Caco-2 (cell line): Measurements from ENCODE around the gene EIF3J. TPM values are rescaled to one million over a fixed set of nuclear protein-coding genes. Genes with fewer than 3 reads are reported as not detected.

Source experiments
- BruUV-seq: library from RNA; stranded (reverse); fragments of 400-500 nt; replicated peaks from 2 replicates; lab custom pipeline; 2021; lab: Mats Ljungman, UMichigan
- CTCF ChIA-PET: fragments of 300-600 bp; sonication (Branson Sonifier 250); formaldehyde crosslinking; loops from one replicate; lab custom pipeline; 2022; ENCODE audit warnings: antibody characterized with exemption; lab: Charles Lee
- POLR2A ChIA-PET: fragments of 300-600 bp; sonication (Branson Sonifier 250); formaldehyde crosslinking; loops from one replicate; lab custom pipeline; 2022; ENCODE audit warnings: antibody characterized with exemption; lab: Charles Lee
- DNase-seq, 2 experiments: peaks; one replicate each; pipeline versions ENCODE4 v3.0.0 to v3.0.0-alpha.2; 2020 to 2022
- H3K27me3 ChIP-seq: replicated peaks from 2 replicates; pipeline ENCODE4 v1.6.0; 2011; ENCODE audit warnings: low read length; ENCODE audit not compliant: control insufficient read depth, insufficient read depth
- H3K36me3 ChIP-seq: 2 replicates; pipeline ENCODE4 v1.5.1; 2011; ENCODE audit warnings: low read length; ENCODE audit not compliant: control insufficient read depth, insufficient read depth
- H3K4me1 ChIP-seq: fragments of 250-450 bp; sonication (Bioruptor Pico); 2 replicates; pipeline ENCODE4 v1.5.1; 2020; ENCODE audit warnings: mild to moderate bottlenecking
- H3K4me3 ChIP-seq: 2 replicates; pipeline ENCODE4 v1.5.1; 2011; ENCODE audit warnings: low read depth, mild to moderate bottlenecking, control low read depth, low read length
- H3K9me3 ChIP-seq: fragments of 250-450 bp; sonication (Bioruptor Pico); 2 replicates; pipeline ENCODE4 v1.5.1; 2020; ENCODE audit warnings: mild to moderate bottlenecking, moderate library complexity
- H3K27ac Mint-ChIP-seq: one replicate; pipeline ENCODE4 v1.8.0; 2022; ENCODE audit warnings: mixed read lengths; ENCODE audit not compliant: unreplicated experiment
- H3K27me3 Mint-ChIP-seq: one replicate; pipeline ENCODE4 v1.8.0; 2022; ENCODE audit warnings: mixed read lengths; ENCODE audit not compliant: insufficient read depth, unreplicated experiment
- H3K36me3 Mint-ChIP-seq: one replicate; pipeline ENCODE4 v1.8.0; 2022; ENCODE audit warnings: mild to moderate bottlenecking, mixed read lengths; ENCODE audit not compliant: insufficient read depth, unreplicated experiment
- H3K4me1 Mint-ChIP-seq: one replicate; pipeline ENCODE4 v1.8.0; 2022; ENCODE audit warnings: low read depth, mixed read lengths; ENCODE audit not compliant: unreplicated experiment
- H3K4me3 Mint-ChIP-seq: one replicate; pipeline ENCODE4 v1.8.0; 2022; ENCODE audit warnings: mild to moderate bottlenecking, moderate library complexity, mixed read lengths; ENCODE audit not compliant: unreplicated experiment
- H3K9me3 Mint-ChIP-seq: one replicate; pipeline ENCODE4 v1.8.0; 2022; ENCODE audit warnings: mixed read lengths; ENCODE audit not compliant: unreplicated experiment
- CTCF ChIP-seq, 2 experiments: fragments of 200-600 bp in 1 of 2; IDR thresholded peaks; 1 replicate in 1 of 2; 2 replicates in 1 of 2; pipeline versions ENCODE4 v1.5.1 to v1.8.0; 2011 to 2022; ENCODE audit warnings: antibody characterized with exemption in 1 of 2, control low read depth in 1 of 2, inconsistent platforms in 1 of 2, low read depth in 1 of 2, low read length in 1 of 2, mild to moderate bottlenecking in 1 of 2, moderate library complexity in 1 of 2; ENCODE audit not compliant: insufficient read depth in 1 of 2, severe bottlenecking in 1 of 2, unreplicated experiment in 1 of 2
- intact Hi-C: fragments of 100-400 bp; cut with micrococcal nuclease; formaldehyde crosslinking; loops from one replicate; pipeline ENCODE4 v1.10.0; 2022; ENCODE audit not compliant: unreplicated experiment
- total RNA-seq: library from RNA; stranded (reverse); gene quantifications from 2 replicates; pipeline ENCODE4 v1.2.3, GENCODE V29; 2022

The EIF3J gene
- total RNA-seq, 1 experiment from 2014 or later = 179 TPM

DNA sequence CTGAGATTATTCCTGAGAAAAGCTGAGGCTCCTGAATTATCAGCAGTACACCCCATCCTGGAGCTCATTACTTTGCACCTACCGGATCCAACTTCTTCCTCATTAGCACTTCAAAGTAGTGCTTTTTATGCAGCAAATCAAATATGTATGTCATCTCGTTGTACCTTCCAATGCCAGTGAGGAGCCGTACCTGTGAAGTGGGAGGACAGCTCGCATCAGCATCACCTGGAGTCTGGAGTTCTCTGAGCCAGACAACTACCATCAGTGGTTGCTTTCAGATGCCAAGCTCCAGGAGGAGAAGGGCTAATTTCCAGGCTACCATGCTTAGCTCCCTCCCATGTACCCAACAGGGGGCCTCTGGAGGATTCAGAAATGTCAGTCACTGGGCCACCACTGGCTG, 32.4 kb downstream of the EIF3J start:
- CTCF ChIA-PET = no interaction called here
- H3K4me1 Mint-ChIP-seq = no peaks in the 10 kb centered on the region
- POLR2A ChIA-PET = no interaction called here
- no peaks in the 10 kb centered on the region for H3K9me3 Mint-ChIP-seq
- H3K4me3 ChIP-seq = no peak overlapping the region
- H3K27me3 ChIP-seq = no peaks in the 10 kb centered on the region
- no peak overlapping the region for H3K27ac Mint-ChIP-seq
- H3K9me3 ChIP-seq = no peaks in the 10 kb centered on the region
- H3K27me3 Mint-ChIP-seq = no peaks in the 10 kb centered on the region
- peaks cover 64% of the 10 kb centered on the region for H3K36me3 Mint-ChIP-seq
- intact Hi-C loops = no loop called here
- peaks cover 13% of the 10 kb centered on the region for H3K36me3 ChIP-seq
- H3K4me1 ChIP-seq = no peaks in the 10 kb centered on the region
- DNase-seq = no peak
- no TSS peak for BruUV-seq
- TF ChIP-seq CTCF (IDR thresholded peaks at IDR 0.05; ENCODE audit: insufficient read depth in 1 of 2, low read depth in 1 of 2, low read length in 1 of 2, severe bottlenecking in 1 of 2, unreplicated experiment in 1 of 2) = no peak
- H3K4me3 Mint-ChIP-seq = no peak overlapping the region

GRCh38 chr15:44570361-44570760, 33.4 kb downstream of the EIF3J start:
- DNase-seq = no peak
- H3K27ac Mint-ChIP-seq = no peak overlapping the region
- peaks cover 64% of the 10 kb centered on the region for H3K36me3 Mint-ChIP-seq
- Histone ChIP-seq H3K4me3 (no peak overlapping the region), H3K36me3 (peaks cover 8% of the 10 kb centered on the region), H3K4me1 (no peaks in the 10 kb centered on the region), H3K27me3 (no peaks in the 10 kb centered on the region), H3K9me3 (no peaks in the 10 kb centered on the region)
- intact Hi-C loops = no loop called here
- TF ChIP-seq CTCF (IDR thresholded peaks at IDR 0.05; ENCODE audit: insufficient read depth in 1 of 2, low read depth in 1 of 2, low read length in 1 of 2, severe bottlenecking in 1 of 2, unreplicated experiment in 1 of 2) = no peak
- no TSS peak for BruUV-seq
- ChIA-PET POLR2A (no interaction called here), CTCF (no interaction called here)
- H3K4me1 Mint-ChIP-seq = no peaks in the 10 kb centered on the region
- no peaks in the 10 kb centered on the region for H3K9me3 Mint-ChIP-seq
- no peaks in the 10 kb centered on the region for H3K27me3 Mint-ChIP-seq
- H3K4me3 Mint-ChIP-seq = no peak overlapping the region

GRCh38 chr15:44573386-44573785, 36.4 kb downstream of the EIF3J start:
- no TSS peak for BruUV-seq
- Mint-ChIP-seq H3K27me3 (no peaks in the 10 kb centered on the region), H3K4me1 (no peaks in the 10 kb centered on the region), H3K27ac (no peak overlapping the region), H3K4me3 (no peak overlapping the region), H3K9me3 (no peaks in the 10 kb centered on the region), H3K36me3 (peaks cover 42% of the 10 kb centered on the region)
- ChIA-PET CTCF (no interaction called here), POLR2A (interaction anchor here (0.6 kb wide), 1 partner anchor 30 kb away, joined by 3 read pairs; no protein-coding TSS in a partner anchor)
- Histone ChIP-seq H3K36me3 (no peaks in the 10 kb centered on the region; the same call in 1 of the 2 replicates), H3K4me1 (no peaks in the 10 kb centered on the region), H3K27me3 (no peaks in the 10 kb centered on the region), H3K9me3 (no peaks in the 10 kb centered on the region), H3K4me3 (no peak overlapping the region)
- no peak for DNase-seq
- no peak for TF ChIP-seq CTCF (IDR thresholded peaks at IDR 0.05; ENCODE audit: insufficient read depth in 1 of 2, low read depth in 1 of 2, low read length in 1 of 2, severe bottlenecking in 1 of 2, unreplicated experiment in 1 of 2)
- intact Hi-C loops = no loop called here
